ENCODE measurements around the gene CUL3.

GRCh38 chr2:224440988-224441387 lies 144.2 kb downstream of the CUL3 start:
- TF ChIP-seq, protein P1, sequence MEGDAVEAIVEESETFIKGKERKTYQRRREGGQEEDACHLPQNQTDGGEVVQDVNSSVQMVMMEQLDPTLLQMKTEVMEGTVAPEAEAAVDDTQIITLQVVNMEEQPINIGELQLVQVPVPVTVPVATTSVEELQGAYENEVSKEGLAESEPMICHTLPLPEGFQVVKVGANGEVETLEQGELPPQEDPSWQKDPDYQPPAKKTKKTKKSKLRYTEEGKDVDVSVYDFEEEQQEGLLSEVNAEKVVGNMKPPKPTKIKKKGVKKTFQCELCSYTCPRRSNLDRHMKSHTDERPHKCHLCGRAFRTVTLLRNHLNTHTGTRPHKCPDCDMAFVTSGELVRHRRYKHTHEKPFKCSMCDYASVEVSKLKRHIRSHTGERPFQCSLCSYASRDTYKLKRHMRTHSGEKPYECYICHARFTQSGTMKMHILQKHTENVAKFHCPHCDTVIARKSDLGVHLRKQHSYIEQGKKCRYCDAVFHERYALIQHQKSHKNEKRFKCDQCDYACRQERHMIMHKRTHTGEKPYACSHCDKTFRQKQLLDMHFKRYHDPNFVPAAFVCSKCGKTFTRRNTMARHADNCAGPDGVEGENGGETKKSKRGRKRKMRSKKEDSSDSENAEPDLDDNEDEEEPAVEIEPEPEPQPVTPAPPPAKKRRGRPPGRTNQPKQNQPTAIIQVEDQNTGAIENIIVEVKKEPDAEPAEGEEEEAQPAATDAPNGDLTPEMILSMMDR (IDR thresholded peaks at IDR 0.05; ENCODE audit: poor library complexity): no peak
- TF ChIP-seq EZH2 (IDR thresholded peaks at IDR 0.05; ENCODE audit: borderline replicate concordance): no peak

Data from hepatocyte (in vitro differentiated cells).